HEK293T (cell line): ENCODE data around the gene RABAC1.
A peak's percentile ranks its signal among the peaks of the same experiment; 100 is the strongest.

Experiments used
- CTCF ChIA-PET: fragments of 350-600 bp; formaldehyde crosslinking; extraction: SDS; loops from one replicate; lab custom pipeline; 2021; ENCODE audit warnings: antibody characterized with exemption, inconsistent platforms; lab: Yijun Ruan, JAX
- POLR2A ChIA-PET: fragments of 350-600 bp; formaldehyde crosslinking; extraction: SDS; loops from one replicate; lab custom pipeline; 2020; ENCODE audit warnings: antibody characterized with exemption, inconsistent platforms; lab: Yijun Ruan, JAX
- DNase-seq: peaks from one replicate; pipeline ENCODE4 v3.0.0; 2012; ENCODE audit warnings: mixed read lengths; ENCODE audit errors: extremely low spot score
- ARNT ChIP-seq: fragments of 450-650 bp; IDR thresholded peaks from 2 replicates; pipeline ENCODE4 v1.6.1; 2017; ENCODE audit warnings: mild to moderate bottlenecking
- BHLHE40 ChIP-seq: fragments of 450-650 bp; IDR thresholded peaks from 2 replicates; pipeline ENCODE4 v1.6.1; 2016; ENCODE audit warnings: mild to moderate bottlenecking, moderate library complexity, borderline replicate concordance
- CTBP1 ChIP-seq: fragments of 450-650 bp; IDR thresholded peaks from 2 replicates; pipeline ENCODE4 v1.6.1; 2016; ENCODE audit warnings: borderline replicate concordance
- ELF4 ChIP-seq: fragments of 450-650 bp; IDR thresholded peaks from 2 replicates; pipeline ENCODE4 v1.6.1; 2017; ENCODE audit warnings: antibody characterized with exemption
- FOXA1 ChIP-seq: fragments of 450-650 bp; IDR thresholded peaks from 2 replicates; pipeline ENCODE4 v1.6.1; 2016; ENCODE audit warnings: mild to moderate bottlenecking
- FOXK2 ChIP-seq: fragments of 450-650 bp; IDR thresholded peaks from 2 replicates; pipeline ENCODE4 v1.6.1; 2016; ENCODE audit warnings: mild to moderate bottlenecking
- FOXM1 ChIP-seq: fragments of 450-650 bp; IDR thresholded peaks from 2 replicates; pipeline ENCODE4 v1.6.1; 2017; ENCODE audit warnings: mild to moderate bottlenecking, borderline replicate concordance
- HDGF ChIP-seq: fragments of 450-650 bp; IDR thresholded peaks from 2 replicates; pipeline ENCODE4 v1.6.1; 2017; ENCODE audit warnings: antibody characterized with exemption, borderline replicate concordance
- L3MBTL2 ChIP-seq: fragments of 450-650 bp; conservative IDR thresholded peaks from 2 replicates; pipeline ENCODE4 v1.6.1; 2016; ENCODE audit warnings: mild to moderate bottlenecking
- LEF1 ChIP-seq: fragments of 450-650 bp; IDR thresholded peaks from 2 replicates; pipeline ENCODE4 v1.6.1; 2017; ENCODE audit warnings: mild to moderate bottlenecking, borderline replicate concordance
- NFRKB ChIP-seq: fragments of 450-650 bp; IDR thresholded peaks from 2 replicates; pipeline ENCODE4 v1.6.1; 2016; ENCODE audit warnings: mild to moderate bottlenecking, moderate library complexity
- SP1 ChIP-seq: fragments of 450-650 bp; IDR thresholded peaks from 2 replicates; pipeline ENCODE4 v1.6.1; 2017
- SUZ12 ChIP-seq: fragments of 450-650 bp; IDR thresholded peaks from 2 replicates; pipeline ENCODE4 v1.6.1; 2016; ENCODE audit warnings: mild to moderate bottlenecking
- TARDBP ChIP-seq: fragments of 450-650 bp; IDR thresholded peaks from 2 replicates; pipeline ENCODE4 v1.6.1; 2016
- ZNF384 ChIP-seq: fragments of 450-650 bp; IDR thresholded peaks from 2 replicates; pipeline ENCODE4 v1.6.1; 2016
- TF ChIP-seq, protein P1 (sequence below): fragments of 450-650 bp; IDR thresholded peaks from 2 replicates; pipeline ENCODE4 v1.6.1; 2016

RABAC1 gene

DNA sequence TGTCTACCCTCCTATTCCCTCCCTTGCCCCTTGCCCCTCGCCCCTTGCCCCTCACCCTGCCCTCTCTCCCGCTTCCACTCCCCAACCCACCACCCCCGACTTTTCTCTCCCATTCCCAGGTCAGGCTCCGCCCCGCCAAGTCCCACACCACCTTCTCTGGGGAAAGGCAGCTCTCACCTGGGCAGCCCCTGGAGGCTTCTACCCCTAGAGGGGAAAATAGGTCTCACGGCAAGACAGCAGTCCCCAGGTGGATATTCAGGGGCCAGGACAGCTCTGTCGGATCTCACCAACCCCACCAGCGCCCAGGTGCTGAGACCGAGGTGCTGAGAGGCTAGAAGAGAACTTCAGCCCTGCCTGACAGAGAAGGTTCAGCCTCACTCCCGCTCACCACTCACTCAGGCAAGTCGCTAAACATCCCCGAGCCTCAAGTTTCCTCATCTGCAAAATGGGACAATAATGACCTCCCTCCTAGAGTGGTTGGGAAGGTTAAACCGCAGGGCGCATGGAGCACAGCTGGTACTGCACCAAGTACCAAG lies 29.5 kb downstream of the RABAC1 start:
- CTCF ChIA-PET: no interaction called here
- TF ChIP-seq L3MBTL2 (no peak), ELF4 (no peak), TARDBP (no peak), FOXA1 (no peak), BHLHE40 (no peak), HDGF (no peak), SP1 (no peak), SUZ12 (no peak), NFRKB (no peak), ZNF384 (no peak)
- TF ChIP-seq, protein P1, sequence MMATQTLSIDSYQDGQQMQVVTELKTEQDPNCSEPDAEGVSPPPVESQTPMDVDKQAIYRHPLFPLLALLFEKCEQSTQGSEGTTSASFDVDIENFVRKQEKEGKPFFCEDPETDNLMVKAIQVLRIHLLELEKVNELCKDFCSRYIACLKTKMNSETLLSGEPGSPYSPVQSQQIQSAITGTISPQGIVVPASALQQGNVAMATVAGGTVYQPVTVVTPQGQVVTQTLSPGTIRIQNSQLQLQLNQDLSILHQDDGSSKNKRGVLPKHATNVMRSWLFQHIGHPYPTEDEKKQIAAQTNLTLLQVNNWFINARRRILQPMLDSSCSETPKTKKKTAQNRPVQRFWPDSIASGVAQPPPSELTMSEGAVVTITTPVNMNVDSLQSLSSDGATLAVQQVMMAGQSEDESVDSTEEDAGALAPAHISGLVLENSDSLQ: no peak
- DNase-seq: no peak
- POLR2A ChIA-PET: interaction anchor here (2.3 to 2.8 kb wide), 2 partner anchors 46 to 70 kb away, joined by 8 to 11 read pairs; partner anchors contain the start of gene RPS19

DNA sequence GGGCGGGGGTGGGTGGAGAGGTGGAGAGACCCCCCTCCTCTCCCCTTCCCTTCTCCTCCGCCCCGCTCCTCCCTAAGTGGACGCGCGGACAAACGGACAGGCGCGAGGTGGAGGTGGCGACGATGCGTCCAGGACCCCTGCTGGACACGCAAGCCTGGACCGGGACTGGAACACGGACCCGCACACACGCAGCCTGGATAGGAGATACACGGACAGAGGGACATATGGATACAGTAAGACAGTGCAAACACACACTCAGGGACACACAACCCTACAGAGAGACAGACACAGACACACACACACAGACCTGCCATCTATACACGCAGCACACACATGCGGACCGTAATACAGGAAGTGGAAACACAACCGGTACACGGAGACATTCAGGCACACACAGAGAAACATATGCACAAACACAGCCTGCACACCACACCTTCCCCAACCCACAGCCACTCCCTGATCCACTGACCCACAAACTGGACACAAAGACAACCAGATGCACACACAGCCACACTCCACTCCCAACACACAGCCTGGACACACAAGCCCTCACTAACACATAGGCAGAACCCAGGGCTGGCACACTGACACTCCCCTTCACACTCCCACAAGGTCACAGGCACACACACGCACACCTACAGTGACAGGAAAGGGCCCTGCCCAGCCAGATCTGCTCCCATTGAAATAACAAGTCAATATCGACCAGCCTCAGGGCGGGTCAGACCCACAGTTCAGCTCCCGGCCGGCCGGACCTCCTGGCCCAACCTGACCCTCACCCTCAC lies 30.2 kb downstream of the RABAC1 start:
- POLR2A ChIA-PET: interaction anchor here (2.3 to 2.8 kb wide), 2 partner anchors 45 to 69 kb away, joined by 8 to 11 read pairs; partner anchors contain the start of gene RPS19
- TF ChIP-seq LEF1: no peak
- CTCF ChIA-PET: no interaction called here
- no peak for DNase-seq

DNA sequence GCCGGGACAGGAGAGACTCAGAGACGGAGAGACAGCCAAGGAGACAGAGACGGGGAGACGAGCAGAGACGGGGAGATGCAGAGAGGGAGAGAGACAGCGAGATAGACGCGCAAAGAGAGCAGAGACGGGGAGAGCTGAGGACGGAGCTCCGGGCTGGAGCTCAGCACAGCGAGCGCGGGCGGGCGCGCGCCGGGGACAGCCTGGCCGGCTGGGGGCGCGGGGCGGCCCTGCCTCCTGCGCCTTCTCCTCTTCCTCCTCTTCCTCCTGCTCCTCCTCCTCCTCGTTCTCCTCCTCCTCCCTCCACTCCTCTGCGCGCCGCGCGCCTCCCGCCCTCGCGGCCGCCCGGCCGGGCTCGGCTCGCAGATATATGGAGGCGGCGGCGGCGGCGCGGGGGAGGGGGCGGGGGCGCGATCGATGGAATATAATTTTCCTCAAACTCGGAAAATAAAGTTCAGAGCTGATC lies 30.9 kb downstream of the RABAC1 start, which contains the start of gene ERFL:
TSS of gene ERFL (minus strand) at position 229 of the 463 bp plus-strand sequence. CDS start 15,530 bp downstream, outside the sequence.
- ChIA-PET CTCF (no interaction called here), POLR2A (interaction anchor here (0.6 to 1.1 kb wide), 2 partner anchors 30 to 45 kb away, joined by 3 read pairs; no protein-coding TSS in a partner anchor)
- TF ChIP-seq L3MBTL2 (no peak), FOXK2 (no peak), HDGF (no peak), ARNT (no peak), TARDBP (no peak), ZNF384 (no peak), LEF1 (no peak), FOXA1 (no peak)
- DNase-seq: no peak

DNA sequence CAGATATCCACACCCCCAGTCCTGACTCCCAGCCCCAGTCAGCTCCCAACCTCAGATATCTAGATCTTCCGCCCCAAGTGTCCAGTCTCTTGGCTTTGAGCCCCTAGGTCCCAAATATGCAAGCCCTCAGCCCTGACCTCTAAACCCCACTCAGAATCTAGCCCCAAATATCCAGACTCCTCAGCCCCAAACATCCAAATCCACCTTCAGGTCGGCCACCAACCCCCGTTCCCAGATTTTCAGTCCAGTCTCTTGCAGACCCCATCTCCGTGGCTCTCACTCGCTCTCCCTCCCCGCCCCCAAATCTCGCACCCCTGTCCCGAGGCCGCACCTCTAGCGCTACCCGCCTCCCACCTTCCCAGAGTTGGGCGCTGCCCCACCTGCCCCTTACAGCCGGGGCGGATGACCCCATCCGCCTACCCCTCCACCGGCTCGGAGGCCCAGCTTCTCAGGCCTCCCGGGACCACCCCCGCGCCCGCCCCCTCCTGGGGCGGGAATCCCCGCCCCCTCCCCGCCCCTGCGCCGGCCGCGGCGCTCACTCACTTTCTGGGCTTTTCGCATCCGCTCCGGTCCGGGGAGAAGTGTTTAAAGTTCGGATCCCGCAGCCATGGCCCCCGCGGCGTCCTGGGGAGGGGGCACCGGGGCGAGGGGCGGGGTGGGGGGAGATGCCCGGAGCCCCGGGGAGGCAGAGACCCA lies 31.5 kb downstream of the RABAC1 start:
- CTCF ChIA-PET: no interaction called here
- no peak for TF ChIP-seq SP1
- no peak for TF ChIP-seq CTBP1
- no peak for TF ChIP-seq NFRKB
- no peak for TF ChIP-seq SUZ12
- no peak for TF ChIP-seq FOXK2
- TF ChIP-seq FOXA1: no peak
- TF ChIP-seq L3MBTL2: no peak
- no peak for TF ChIP-seq ZNF384
- no peak for TF ChIP-seq BHLHE40
- no peak for TF ChIP-seq FOXM1
- no peak for TF ChIP-seq TARDBP
- no peak for TF ChIP-seq ELF4
- TF ChIP-seq, protein P1: no peak
- TF ChIP-seq LEF1: no peak
- TF ChIP-seq ARNT: no peak
- DNase-seq: no peak
- POLR2A ChIA-PET: interaction anchor here (0.6 to 1.1 kb wide), 2 partner anchors 30 to 44 kb away, joined by 3 read pairs; no protein-coding TSS in a partner anchor

DNA sequence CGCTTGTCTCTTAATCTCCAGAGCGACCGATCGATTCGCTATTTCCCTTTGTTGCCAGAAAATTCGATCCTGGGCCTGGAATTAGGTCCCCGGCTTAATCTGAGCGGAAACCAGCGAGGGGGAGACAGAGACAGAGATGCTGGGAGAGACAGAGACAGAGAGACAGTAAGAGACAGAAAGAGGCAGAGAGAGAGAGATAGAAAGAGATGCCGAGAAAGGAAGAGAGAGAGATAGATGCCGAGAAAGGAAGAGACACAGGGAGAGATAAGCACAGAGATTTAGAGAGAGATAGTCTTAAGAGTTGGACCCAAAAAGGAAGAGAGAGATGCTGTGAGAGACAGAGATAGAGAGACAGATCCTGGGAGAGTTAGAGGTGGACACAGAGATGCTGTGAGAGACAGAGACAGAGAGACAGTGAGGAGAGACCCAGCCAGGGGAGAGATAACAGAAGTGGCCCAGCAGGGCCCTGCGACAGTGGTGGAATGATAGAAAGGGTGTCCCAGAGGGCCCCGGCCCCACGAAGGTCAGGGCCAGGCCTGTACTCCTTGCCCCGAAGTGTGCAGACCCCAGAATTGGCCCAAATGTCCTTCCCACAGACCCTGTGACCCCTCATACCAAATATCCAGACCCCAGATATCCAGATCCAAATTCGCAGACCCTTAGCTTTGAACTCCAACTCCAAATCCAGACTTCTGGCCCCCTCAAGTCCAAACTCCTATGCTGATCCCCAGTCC lies 32.2 kb downstream of the RABAC1 start:
- POLR2A ChIA-PET: interaction anchor here (1.1 kb wide), 1 partner anchor 43 kb away, joined by 3 read pairs; no protein-coding TSS in a partner anchor
- CTCF ChIA-PET: interaction anchor here (0.5 kb wide), 1 partner anchor 131 kb away, joined by 3 read pairs; no protein-coding TSS in a partner anchor
- DNase-seq: no peak
- no peak for TF ChIP-seq LEF1
- TF ChIP-seq FOXK2: no peak
- no peak for TF ChIP-seq SP1
- TF ChIP-seq, protein P1: no peak
- TF ChIP-seq TARDBP: no peak
- TF ChIP-seq CTBP1: 0 out of 2 replicates have a peak, but pooled peaks have one; percentile 45
